Measurements from ENCODE around the gene ARMC3.
A peak's percentile ranks its signal among the peaks of the same experiment; 100 is the strongest.
"Not testable (repeated sequence)": the region's sequence is repeated elsewhere in the genome, so short reads cannot be mapped to it uniquely, and the experiment has no call there.

ARMC3 gene

DNA sequence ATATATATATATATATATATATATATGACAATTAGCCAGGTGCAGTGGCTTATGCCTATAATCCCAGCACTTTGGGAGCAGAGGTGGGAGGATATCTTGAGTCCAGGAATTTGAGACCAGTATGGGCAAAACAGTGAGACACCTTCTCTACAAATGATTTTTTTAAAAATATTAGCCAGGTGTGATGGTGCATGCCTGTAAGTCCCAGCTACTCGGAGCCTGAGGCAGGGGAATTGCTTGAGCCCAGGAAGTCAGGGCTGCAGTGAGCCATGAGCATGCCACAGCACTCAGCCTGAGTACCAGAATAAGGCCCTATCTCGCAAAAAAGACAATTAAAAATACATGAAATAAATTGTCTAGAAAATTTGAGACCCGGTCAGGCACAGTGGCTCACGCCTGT, 120.3 kb downstream of the ARMC3 start:
- DNase-seq = no peak

DNA sequence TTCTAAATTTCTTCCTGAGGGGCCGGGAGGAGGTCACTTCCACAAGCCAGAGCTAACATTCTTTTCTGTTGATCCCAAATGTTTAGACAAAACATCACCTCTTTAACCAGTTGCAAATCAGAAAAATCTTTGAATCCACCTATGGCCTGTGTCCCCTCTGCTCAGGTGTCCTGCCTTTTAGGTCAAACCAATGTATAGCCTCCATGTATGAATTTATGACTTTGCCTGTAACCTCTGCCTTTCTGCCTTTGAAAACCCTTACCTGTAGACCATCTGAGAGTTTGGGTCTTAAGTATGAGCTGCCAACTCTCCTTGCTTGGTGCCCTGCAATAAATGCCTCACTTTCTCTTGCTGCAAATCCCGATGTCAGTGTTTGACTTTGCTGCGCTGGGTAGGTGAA, 123.4 kb downstream of the ARMC3 start:
- no peak for DNase-seq

DNA sequence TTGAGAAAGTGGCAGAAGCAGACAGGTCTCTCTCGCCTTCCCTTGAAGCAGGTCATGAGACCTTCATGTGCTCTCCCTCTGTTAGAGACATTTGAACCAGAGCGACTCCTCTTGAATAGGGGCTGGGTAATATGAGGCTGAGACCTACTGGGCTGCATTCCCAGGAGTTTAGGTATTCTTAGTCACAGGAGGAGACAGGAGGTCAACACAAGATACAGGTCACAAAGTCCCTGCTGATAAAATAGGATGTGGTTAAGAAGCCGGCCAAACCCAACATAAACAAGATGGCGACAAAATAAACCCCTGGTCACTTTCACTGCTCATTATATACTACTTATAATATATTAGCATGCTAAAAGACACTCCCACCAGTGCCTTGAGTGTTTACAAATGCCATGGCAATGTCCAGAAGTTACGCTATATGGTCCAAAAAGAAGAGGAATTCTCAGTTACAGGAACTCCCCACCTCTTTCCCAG, 124.0 kb downstream of the ARMC3 start:
- no peak for DNase-seq

DNA sequence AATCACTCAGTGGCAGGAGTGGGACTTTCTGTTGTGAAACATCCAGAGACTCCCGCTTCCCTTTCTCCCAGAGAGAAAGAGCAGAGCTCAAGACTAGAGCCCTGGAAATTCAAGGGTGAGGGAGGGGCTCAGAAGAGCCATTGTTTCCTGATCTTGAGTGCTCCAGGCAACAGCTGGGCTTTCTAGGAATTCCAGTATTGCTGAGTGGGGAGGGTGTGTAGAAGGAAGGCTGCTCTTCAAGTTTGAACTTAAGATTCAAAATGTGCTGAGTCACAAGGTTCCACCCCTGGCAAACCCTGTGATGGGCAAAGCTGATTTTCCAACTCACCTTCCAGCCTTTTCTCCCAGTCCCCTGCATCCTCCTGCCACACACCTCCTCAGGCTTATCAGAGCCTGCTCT, 125.2 kb downstream of the ARMC3 start:
- peak in 1 of 51 donors; percentile 7 for DNase-seq

DNA sequence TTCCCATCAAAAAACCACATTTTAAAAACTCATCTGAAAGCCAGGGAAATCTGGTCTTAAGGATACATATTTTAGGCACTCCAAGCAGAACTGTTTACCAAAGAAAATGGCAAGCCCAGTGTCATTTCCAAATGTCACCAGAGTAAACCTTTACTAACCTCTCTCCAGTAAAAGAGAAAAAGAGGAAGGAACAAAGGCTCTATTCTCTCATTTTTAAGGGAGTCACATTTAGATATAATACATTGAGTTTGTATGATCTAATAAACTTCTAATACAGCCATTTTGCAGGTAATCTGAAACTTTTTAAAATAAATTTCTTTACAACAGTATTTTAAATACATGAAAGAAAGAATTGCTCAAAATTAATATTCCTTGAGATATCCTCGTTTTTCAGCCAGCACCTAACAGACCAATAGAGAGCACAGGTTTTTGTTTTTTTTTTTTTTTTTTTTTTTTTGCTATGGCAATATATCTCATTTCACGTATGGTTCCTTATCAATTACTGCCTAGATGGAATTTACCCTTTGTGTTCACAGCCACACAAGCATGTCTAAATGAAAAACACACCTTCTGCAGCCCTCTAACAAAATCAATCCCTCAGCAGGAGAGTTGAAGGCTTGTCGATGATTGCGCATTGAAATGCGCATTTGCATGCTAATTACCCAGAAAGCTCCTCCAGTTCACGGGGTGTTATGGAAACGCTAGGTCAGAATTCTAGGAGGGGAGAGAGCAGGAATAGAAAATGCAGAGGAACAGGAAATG, 127.8 kb downstream of the ARMC3 start:
- no peak for DNase-seq

DNA sequence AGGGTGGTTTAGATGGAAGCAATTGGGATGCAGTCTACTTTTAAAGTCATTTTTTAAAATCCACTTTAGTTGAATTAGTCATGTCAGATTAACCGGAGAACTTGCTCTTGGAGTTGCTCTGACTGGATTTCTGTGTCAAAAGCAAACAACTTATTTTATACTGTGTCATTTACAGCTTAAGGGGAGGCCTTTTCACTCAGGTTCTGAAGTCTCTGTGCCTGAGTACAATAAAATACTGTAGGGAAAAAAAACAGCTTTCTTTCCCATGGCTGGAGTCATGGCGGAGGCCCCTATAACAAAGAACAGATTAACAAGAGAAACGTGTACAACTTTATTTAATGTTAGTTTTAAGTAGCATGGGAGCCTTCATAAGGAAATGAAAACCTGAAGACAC, 128.3 kb downstream of the ARMC3 start:
- DNase-seq = no peak

DNA sequence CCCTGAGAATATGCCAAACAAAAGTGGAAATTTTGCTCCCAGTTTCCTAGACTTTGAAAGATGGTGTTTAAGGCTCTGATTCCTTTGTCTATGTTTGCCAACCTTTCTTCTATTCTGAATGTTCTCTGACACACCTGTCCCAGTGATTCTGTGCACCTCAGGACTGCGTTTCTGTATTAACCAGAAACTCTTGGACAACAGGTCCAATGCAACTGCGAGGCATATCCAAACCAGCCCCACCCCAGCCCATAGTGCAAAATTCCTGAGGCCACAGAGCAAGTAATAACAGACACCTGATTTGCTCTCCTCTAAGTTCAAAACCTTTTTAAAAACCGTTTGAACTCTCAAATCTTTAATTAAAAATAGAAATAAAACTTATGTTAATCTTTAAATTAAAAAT, 130.5 kb downstream of the ARMC3 start:
- no peak for DNase-seq

DNA sequence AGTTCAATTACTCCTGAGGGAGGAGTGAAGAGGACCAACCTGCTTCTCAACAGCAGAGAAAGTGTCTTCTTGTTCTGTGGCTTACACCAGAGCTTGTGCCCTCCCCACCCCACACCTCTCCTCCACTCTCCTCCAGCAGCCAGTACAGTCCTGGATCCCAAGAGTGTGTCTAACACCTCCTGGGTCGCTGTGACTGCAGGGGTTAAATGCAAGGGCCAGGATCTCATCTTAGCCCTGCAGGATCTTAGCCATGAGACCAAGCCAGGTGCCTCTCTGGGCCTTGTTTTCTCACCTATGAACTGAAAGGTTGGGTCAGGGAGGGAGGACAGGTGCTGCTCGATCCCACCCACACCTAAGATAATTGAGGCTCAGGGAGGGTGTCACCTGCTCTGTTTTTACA, 133.1 kb downstream of the ARMC3 start:
- no peak for DNase-seq

DNA sequence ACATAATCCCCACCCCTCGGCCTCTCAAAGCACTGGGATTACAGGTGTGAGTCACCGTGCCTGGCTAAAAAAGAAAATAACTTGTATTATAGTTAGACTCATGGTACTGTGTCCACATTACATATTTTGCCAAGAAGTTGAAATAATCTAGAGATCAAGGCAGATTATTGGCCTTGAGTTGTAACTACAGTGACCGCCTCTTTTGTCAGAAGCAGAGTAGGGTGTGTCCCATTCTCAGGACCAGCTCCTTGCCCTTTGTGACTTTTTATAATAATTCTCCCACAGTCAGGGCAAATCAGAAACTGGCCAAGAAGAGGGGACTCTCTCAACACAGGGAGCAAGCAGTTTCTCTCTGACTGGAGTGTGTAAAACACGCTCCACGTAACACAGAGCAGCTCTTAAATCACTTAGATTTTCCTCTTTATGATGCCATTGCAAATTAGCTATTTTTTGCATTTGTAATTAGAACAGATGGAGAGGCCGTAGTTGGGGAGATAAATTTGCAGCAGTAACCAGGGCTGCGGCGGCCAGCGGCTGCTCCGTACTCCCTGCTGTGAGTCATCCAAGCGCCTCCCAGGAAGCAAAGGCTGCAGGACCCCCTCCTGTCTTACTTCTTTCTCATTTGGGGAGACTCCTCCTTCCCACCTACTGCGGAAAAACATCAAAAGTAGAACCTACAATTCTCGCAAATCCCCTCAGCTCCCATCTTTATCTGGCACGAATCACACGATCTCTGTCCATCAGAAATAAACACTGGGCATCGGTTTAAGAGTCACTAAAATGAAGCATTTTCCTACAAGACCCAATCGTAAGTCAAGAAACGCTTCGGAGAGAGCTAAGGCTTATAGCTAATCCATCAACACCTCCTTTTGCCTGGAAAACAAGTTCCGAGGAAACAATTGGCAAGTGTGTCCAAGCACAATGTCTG, 135.5 kb downstream of the ARMC3 start:
- DNase-seq = peak in 9 of 51 donors; percentile 2 to 30 (median 7)

DNA sequence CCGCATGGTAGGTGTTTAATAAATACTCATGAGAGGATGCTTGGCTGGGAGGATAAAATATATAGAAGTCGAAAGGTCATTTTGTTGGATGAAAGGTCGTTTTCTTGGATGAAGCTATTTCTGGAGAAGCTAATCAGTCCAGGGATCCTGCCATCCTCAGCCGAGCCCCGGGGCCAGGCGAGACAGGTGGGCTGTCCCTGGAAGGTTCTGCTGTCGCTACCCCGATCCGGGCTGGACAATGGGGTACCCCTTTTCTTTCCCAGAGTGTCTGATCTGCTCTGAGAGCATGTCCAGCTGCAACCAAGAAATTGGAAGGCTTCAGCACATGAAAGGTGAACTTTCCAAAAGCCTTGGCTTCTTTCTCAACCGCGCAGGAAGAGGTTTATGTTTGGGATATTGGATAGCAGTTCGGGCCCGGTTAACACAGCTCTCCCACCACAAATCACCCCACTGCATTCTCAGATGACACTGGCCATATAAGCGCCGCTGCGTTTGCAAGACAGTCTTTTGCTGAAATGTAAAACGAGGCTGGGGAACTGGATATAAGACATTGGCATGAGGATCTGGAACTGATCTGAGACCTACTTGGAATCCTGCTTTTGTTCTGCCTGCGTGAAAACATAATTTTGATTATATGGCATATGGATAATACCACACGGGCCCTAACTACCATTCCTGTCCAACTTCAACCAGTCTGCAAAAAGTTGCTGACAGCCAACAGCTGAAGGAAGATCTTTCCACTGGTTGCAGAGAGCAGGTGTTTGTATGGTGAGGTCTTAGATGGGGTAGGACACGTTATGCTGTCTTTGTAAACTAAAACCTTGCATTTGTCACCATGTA, 136.3 kb downstream of the ARMC3 start:
- DNase-seq = no peak

DNA sequence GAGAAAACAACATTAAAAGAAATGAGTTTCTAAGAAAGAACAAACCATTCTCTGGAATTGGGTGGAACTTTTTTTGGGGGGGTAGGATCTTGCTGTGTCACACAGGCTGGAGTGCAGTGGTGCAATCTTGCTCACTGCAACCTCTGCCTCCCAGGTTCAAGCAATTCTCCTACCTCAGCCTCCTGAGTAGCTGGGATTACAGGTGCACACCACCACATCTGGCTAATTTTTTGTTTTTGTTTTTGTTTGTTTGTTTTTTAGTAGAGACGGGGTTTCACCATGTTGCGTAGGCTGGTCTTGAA, 136.9 kb downstream of the ARMC3 start:
- DNase-seq = not testable (repeated sequence)

DNA sequence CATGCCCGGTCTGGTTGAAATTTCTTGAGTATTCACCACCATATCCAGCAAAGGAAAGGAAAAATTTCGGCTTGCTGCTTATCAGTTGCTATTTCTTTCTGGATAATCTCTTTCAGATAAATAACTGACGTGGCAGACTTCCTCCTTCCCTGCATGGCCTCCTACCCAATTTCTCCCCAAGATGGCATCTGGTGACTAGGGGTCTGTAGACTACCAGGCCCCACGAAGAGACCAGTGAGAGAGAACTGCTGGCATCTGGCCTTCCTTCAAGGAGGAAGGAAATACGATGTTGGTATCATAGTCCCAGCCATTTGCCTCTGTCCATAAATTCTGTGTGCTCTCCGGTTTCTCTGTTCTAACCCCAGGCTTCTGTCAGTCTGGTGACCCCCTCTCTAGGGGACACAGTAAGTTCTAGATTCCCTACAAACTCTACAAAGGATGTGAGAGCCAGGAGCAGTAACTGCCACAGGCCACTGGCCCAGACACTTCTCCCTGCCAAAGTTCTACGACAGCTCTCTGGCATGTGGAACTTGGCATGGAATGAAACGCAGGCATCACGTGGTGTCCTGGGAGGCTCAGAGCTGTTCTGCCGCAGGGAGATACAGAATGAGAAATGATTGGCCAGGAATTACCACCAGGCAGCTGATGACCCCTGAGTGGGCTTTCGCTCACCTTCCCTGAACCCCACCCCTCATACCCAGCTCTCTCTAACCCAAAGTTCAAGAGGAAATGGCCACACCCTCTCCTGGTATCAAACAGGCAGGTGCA, 137.5 kb downstream of the ARMC3 start:
- DNase-seq = peak; percentile 7 to 90 (median 69)

DNA sequence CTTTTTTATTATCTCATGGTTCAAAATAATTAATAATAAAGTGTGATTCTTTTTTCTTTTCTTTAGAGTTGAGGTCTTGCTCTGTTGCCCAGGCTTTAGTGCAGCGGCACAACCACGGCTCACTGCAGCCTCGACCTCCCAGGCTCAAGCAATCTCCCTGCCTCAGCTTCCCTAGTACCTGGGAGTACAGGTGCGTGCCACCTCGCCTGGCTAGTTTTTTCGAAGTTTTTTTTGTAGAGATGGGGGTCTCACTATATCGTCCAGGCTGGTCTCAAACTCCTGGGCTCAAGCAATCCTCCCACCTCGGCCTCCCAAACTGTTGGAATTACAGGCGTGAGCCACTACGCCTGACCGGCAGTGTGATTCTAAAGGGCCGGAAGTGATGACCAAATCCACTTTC, 139.5 kb downstream of the ARMC3 start:
- no peak for DNase-seq

DNA sequence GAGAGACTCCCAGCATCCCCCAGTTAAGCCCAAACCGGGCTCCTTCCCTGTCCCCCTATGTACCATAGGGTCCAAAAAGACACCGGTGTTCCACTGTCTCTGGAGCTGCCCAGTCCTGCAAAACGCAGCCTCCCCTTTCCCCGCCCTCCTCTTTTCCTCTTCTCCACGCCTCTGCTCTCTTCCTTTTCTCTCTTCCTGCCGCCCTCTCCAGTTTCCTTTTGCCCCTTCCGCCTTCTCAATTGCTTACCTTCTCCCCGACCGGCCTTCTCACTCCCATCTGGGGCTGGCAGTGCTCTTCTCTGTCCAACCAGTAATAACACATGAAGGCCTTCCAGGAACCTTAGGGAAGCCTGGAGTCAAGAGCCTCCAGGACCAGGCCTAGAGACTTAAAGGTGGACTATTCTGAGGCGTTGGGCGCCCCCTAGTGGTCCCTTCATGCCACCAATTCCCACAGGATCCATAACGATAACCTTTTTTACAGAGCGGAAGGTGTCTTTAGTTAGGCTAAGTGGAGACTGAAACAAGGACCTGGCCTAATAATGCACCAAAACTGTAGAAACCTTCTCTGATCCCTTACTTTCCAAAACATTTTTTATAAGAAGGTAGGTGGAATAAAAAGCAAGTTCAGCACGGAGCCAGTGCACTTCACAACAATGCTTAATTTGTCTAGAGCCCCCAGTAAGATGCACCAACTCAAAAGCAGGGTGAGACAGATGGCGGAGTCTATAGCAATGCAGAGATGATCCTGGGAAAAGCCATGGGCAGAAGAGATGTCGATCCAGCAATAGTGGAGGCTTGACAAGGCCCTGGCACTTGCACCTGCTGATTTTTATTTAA, 140.3 kb downstream of the ARMC3 start:
- peak in 45 of 51 donors; percentile 6 to 91 (median 57) for DNase-seq

DNA sequence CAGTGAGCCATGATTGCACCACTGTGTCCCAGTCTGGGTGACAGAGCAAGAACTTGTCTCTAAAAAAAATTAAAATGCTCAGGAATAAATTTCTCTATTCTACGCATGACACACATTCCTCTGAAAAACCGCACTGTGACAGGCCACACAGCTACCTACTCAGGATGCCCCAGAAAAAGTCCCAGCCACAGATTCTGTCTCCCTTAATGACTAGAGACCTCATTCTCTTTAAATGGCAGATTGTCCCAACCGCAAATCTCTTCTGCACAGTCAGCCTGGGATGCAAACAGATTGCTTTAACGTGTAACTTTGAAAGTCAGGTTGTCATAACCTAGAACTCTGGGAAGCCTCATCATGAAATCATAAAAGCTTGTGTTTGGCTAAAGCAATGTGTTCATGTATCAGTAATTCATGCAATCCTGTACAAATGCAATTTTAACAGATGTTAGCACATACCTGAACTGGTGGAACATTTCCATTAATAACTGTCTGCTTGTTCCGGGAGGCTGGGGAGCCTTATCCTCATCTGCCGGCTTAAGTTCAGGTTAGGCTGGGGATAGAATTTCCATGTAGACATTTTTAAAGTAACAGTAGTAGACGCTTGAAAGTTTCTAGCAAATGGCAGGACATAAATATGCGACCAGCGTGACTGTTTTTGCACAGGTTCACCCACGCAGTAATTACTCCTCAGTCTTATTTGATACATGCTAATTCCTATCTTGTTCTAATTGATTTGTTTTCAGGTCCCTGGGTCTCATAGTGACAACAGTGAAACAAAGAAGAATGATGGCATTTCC, 141.4 kb downstream of the ARMC3 start:
- no peak for DNase-seq

DNA sequence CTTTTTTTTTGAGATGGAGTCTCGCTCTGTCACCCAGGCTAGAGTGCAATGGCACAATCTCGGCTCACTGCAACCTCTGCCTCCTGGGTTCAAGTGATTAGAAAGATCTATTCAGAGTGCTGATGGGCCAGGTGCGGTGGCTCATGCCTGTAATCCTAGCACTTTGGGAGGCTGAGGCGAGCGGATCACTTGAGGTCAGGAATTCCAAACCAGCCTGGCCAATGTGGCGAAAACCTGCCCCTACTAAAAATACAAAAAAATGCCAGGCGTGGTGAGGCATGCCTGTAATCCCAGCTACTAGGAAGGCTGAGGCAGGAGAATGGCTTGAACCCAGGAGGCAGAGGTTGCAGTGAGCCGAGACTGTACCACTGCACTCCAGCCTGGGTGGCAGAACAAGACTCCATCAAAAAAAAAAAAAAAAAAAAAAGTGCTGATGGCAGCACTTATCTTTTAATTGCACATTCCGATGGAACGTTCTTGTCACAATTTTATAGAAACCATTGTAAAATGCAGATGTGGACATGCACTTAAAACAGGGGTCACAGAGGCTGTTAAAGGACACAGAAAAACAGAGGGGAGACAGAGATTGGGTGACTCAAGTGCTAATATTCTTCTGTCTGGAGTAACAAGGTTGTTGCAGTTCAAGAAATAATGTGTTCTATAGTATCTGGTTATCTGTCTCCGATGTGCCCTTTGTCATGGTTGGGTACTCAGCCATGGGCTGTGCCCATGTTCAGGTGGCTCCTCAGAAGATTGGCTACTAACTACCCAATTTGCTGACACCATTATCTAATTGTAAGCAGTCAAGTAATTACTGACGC, 142.4 kb downstream of the ARMC3 start:
- DNase-seq = not testable (repeated sequence)

DNA sequence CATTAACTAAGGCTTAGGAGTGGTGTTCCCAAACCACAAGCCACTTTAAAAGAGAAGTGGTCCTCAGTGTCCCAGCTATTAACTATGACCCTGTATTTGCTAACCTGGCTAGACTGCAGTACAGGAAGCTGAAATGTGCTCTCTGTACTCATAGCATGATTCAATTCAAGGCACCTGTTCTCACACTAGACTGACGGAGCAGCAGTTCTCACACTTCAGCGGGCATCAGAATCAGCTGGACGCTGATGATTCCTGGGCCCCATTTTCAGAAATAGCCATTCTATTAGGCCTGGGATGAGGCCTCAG, 143.0 kb downstream of the ARMC3 start:
- DNase-seq = no peak

DNA sequence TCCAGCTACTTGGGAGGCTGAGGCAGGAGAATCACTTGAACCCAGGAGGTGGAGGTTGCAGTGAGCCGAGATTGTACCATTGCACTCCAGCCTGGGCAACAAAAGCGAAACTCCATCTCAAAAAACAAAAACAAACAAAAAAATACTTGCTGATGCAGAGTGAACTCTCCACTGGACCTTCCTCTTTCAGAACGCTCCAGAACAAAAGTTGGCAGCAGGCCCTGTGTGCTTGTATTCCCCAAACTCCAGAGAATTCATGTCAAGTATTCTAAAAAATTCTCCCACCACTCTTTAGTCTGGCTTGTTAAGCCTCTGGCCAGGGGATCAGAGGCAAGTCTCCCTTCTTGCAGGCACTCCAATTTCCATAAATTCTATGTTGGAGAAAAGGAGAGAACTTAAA, 144.7 kb downstream of the ARMC3 start:
- peak in 1 of 51 donors; percentile 5 for DNase-seq

DNA sequence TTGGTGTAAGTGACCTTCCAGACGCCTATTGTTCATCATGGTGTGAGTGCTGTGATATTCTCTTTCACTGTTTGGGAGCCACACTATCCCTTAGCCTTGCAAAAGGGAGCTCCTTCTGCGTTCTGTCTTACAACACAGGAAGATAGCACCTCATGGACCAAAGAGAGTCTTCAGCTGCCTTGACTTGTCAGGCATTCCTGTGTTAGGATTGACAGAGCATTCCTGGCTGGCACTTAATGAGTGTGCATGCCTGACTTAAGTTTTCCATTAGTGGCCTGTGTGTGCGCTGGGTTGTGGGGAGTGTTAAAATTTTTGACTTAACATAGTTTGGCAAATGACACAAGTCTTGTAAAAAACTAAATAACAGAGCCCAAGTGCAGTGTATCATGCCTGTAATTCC, 145.7 kb downstream of the ARMC3 start:
- no peak for DNase-seq

All from hypothalamus (tissue), 51 donors.